Brain microvascular endothelial cell (primary cell): ENCODE measurements around the gene AADAT.
"Not testable (repeated sequence)": the region's sequence is repeated elsewhere in the genome, so short reads cannot be mapped to it uniquely, and the experiment has no call there.

Experiments
- DNase-seq: peaks from one replicate; pipeline ENCODE4 v3.0.0-alpha.2; 2020
- H3K27ac ChIP-seq: fragments of 250-450 bp; sonication (Bioruptor Pico); 2 replicates; pipeline ENCODE4 v1.5.1; 2020; ENCODE audit warnings: mild to moderate bottlenecking, moderate library complexity
- H3K27me3 ChIP-seq: fragments of 250-450 bp; sonication (Bioruptor Pico); replicated peaks from 2 replicates; pipeline ENCODE4 v1.5.1; 2020; ENCODE audit warnings: mild to moderate bottlenecking
- H3K36me3 ChIP-seq: fragments of 250-450 bp; sonication (Bioruptor Pico); replicated peaks from 2 replicates; pipeline ENCODE4 v1.5.1; 2020; ENCODE audit warnings: mild to moderate bottlenecking
- H3K4me3 ChIP-seq: 2 replicates; pipeline ENCODE4 v1.5.1; 2011; ENCODE audit warnings: low read depth, mild to moderate bottlenecking, control low read depth, low read length, moderate library complexity
- CTCF ChIP-seq: IDR thresholded peaks from 2 replicates; pipeline ENCODE4 v1.5.1; 2011; ENCODE audit warnings: low read depth, mild to moderate bottlenecking, moderate library complexity, low read length, control low read depth, inconsistent platforms; ENCODE audit errors: missing control alignments
- in situ Hi-C: cut with HindIII; loops from 2 replicates; pipeline ENCODE4 v1.10.0; 2017; ENCODE audit warnings: low sequenced_read_pairs, low pct_ligation_motif_present

AADAT gene

DNA sequence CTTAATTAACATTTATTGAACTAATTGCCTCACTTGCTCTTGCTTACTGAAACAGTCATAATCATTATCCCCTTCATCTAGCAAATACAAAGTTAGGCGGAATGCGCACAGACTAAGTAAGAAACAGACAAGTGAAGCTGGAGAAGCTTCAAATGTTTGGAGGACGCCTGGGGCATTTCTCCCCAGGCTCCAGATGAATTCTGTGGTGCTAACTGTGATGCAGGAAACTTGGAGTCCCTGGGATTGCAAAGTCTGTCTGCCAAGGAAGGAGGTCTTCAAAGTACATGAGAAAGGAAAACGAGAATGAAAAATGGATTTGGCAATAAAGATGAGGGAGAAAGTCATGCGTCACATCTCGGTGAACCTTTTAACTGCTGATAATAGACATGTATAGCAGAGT lies 40.0 kb downstream of the AADAT start:
- Histone ChIP-seq H3K36me3 (no peaks in the 10 kb centered on the region), H3K27ac (no peak overlapping the region), H3K4me3 (no peak overlapping the region), H3K27me3 (no peaks in the 10 kb centered on the region)
- no peak for TF ChIP-seq CTCF
- no peak for DNase-seq
- in situ Hi-C loops, result loop anchor here (25.0 kb wide), 1 partner anchor 237 kb away; no protein-coding TSS in a partner anchor

DNA sequence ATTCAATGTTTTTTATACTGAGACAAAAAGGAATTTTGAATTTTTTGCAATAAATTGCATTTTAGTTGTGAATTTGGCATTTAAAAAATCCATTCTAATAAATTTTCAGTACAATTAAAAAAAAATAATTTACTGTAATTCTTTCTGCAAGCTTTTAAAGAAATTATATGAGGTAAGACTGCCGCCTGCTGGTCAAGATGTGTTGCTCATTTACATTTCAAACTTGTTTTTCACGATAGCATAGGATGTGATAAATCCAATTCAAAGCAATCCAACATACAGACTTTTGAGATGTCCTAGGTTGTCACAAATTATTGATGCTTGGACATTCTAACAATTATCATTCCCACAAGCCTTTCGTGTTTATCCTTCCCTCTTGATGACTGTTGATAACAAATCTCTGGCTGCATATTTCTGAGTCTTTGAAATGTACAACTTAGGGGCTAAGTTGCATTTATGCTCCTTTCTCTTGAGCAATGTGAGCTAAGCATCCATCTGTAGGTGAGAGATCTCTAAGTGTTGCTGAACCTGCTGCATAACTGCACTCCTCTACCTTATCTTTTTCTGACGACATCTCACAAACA lies 41.9 kb downstream of the AADAT start:
- peak; percentile 69 for TF ChIP-seq CTCF
- DNase-seq, result peak; percentile 56
- in situ Hi-C loops, result loop anchor here (25.0 kb wide), 1 partner anchor 236 kb away; no protein-coding TSS in a partner anchor

DNA sequence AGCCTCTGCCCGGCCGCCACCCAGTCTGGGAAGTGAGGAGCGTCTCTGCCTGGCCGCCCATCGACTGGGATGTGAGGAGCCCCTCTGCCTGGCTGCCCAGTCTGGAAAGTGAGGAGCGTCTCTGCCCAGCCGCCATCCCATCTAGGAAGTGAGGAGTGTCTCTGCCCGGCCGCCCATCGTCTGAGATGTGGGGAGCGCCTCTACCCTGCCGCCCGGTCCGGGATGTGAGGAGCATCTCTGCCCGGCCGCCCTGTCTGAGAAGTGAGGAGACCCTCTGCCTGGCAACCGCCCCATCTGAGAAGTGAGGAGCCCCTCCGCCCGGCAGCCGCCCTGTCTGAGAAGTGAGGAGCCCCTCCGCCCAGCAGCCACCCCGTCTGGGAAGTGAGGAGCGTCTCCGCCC lies 43.6 kb downstream of the AADAT start:
- H3K36me3 ChIP-seq, H3K27ac ChIP-seq: not testable (repeated sequence)

More for the DNA sequence above, 41.9 kb downstream of the AADAT start:
- H3K36me3 ChIP-seq, result no peaks in the 10 kb centered on the region
- H3K27me3 ChIP-seq, result no peaks in the 10 kb centered on the region
- H3K4me3 ChIP-seq, result no peak overlapping the region
- H3K27ac ChIP-seq, result no peak overlapping the region

GRCh38 chr4:170040031-170040680 lies 49.6 kb downstream of the AADAT start:
- H3K27me3 ChIP-seq, result no peaks in the 10 kb centered on the region

More for the DNA sequence above, 43.6 kb downstream of the AADAT start:
- not testable (repeated sequence) for DNase-seq, H3K27me3 ChIP-seq, H3K4me3 ChIP-seq
- in situ Hi-C loops, result loop anchor here (25.0 kb wide), 1 partner anchor 234 kb away; no protein-coding TSS in a partner anchor

DNA sequence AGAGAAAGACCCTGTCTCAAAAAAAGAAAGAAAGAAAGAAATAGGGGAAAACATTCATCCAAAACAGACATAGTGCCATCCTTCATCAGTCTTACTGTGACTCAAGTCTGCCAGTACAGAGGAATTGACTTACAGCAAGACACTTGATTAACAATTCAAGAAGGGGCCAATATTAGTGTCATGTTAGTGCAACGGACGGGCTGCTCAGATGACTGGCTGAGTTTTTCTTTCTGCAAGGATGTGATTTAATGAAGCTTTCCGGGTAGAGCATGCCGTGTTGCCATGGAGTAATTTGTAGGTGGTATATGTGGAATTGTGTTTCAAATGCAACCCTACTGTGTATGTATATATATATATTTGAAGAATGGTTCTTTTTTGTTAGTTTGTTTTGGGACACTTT lies 51.0 kb downstream of the AADAT start:
- Histone ChIP-seq H3K36me3 (no peaks in the 10 kb centered on the region), H3K27ac (no peak overlapping the region), H3K4me3 (no peak overlapping the region), H3K27me3 (no peaks in the 10 kb centered on the region)
- in situ Hi-C loops, result loop anchor here (25.0 kb wide), 1 partner anchor 226 kb away; no protein-coding TSS in a partner anchor
- no peak for TF ChIP-seq CTCF
- no peak for DNase-seq

More at GRCh38 chr4:170040031-170040680, 49.6 kb downstream of the AADAT start:
- Histone ChIP-seq H3K4me3 (no peak overlapping the region), H3K27ac (no peak overlapping the region), H3K36me3 (no peaks in the 10 kb centered on the region)
- no peak for DNase-seq
- TF ChIP-seq CTCF, result no peak
- in situ Hi-C loops, result loop anchor here (25.0 kb wide), 1 partner anchor 228 kb away; no protein-coding TSS in a partner anchor

DNA sequence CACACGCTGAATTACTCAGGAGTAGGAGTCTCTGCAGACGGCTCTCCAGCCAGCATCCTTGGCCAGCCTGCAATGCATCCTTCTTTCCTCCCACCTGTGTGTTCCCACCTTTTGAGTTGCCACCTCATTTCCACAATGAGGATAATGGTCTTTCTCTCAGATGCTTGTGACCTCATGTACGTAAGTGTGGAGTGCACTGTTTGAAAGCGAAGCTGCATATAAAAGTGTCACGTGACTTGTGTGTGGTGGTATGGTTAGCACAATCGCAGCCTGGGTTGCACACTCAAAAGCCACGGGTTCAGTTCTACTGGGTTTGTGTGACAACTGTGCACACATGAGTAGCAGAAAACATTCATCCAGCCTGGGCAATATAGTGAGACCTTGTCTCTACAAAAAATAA lies 51.5 kb downstream of the AADAT start:
- no peak for DNase-seq
- no peaks in the 10 kb centered on the region for H3K27me3 ChIP-seq
- H3K4me3 ChIP-seq, result no peak overlapping the region
- no peak for TF ChIP-seq CTCF
- in situ Hi-C loops, result loop anchor here (25.0 kb wide), 1 partner anchor 226 kb away; no protein-coding TSS in a partner anchor
- H3K27ac ChIP-seq, result no peak overlapping the region
- H3K36me3 ChIP-seq, result no peaks in the 10 kb centered on the region
